Endometrial microvascular endothelial cells (primary cell): Measurements from ENCODE around the gene SLC23A2. TPM values are rescaled to one million over a fixed set of nuclear protein-coding genes. Genes with fewer than 3 reads are reported as not detected.

Experiments
- in situ Hi-C: cut with HindIII; loops from 2 replicates; pipeline ENCODE4 v1.10.0; 2017; ENCODE audit warnings: low sequenced_read_pairs, low pct_unique_long_range_greater_than_20kb; ENCODE audit errors: inconsistent ontology term
- total RNA-seq: library from RNA; depleted of rRNA; stranded (reverse); fragments of >200 nt; gene quantifications from one replicate; pipeline ENCODE4 v1.2.3, GENCODE V29; 2015; ENCODE audit errors: inconsistent ontology term

SLC23A2 gene
- total RNA-seq, 1 donor from 2014 or later: 18.0 TPM

GRCh38 chr20:4920131-4920530 lies 81.2 kb downstream of the SLC23A2 start:
- in situ Hi-C loops: no loop called here

- in situ Hi-C loops: no loop called here
These were observed 82.1 kb downstream of the SLC23A2 start for GRCh38 chr20:4919047-4919704.

GRCh38 chr20:4918473-4918872 lies 82.8 kb downstream of the SLC23A2 start:
- in situ Hi-C loops: no loop called here

GRCh38 chr20:4916971-4917881 lies 84.1 kb downstream of the SLC23A2 start:
- in situ Hi-C loops: no loop called here

- in situ Hi-C loops: no loop called here
These were observed 88.2 kb downstream of the SLC23A2 start for GRCh38 chr20:4913147-4913546.

GRCh38 chr20:4912380-4913142 lies 88.7 kb downstream of the SLC23A2 start:
- in situ Hi-C loops: no loop called here

GRCh38 chr20:4910951-4911350 lies 90.4 kb downstream of the SLC23A2 start:
- in situ Hi-C loops: no loop called here

GRCh38 chr20:4905613-4906012 lies 95.7 kb downstream of the SLC23A2 start:
- in situ Hi-C loops: no loop called here

GRCh38 chr20:4905195-4905594 lies 96.1 kb downstream of the SLC23A2 start:
- in situ Hi-C loops: no loop called here

- in situ Hi-C loops: no loop called here
These were observed 97.0 kb downstream of the SLC23A2 start for GRCh38 chr20:4904127-4904860.

- in situ Hi-C loops: no loop called here
These were observed 98.5 kb downstream of the SLC23A2 start for GRCh38 chr20:4902788-4903187.

GRCh38 chr20:4901031-4901818 lies 100.1 kb downstream of the SLC23A2 start:
- in situ Hi-C loops: no loop called here

GRCh38 chr20:4898282-4899244 lies 102.7 kb downstream of the SLC23A2 start:
- in situ Hi-C loops: no loop called here

- in situ Hi-C loops: no loop called here
These were observed 103.7 kb downstream of the SLC23A2 start for GRCh38 chr20:4897600-4897999.

GRCh38 chr20:4896971-4897497 lies 104.3 kb downstream of the SLC23A2 start:
- in situ Hi-C loops: no loop called here

- in situ Hi-C loops: no loop called here
These were observed 105.1 kb downstream of the SLC23A2 start for GRCh38 chr20:4896119-4896702.
